PC-3 (cell line): ENCODE measurements around the gene MCL1. TPM values are rescaled to one million over a fixed set of nuclear protein-coding genes. Genes with fewer than 3 reads are reported as not detected.

Experiments used
- ATAC-seq: fragments of 200-7000 bp; cut with Tn5 transposase; 2 replicates; pipeline ENCODE4 v1.9.1; 2020; ENCODE audit warnings: mild to moderate bottlenecking, moderate library complexity
- BruUV-seq: library from RNA; stranded (reverse); fragments of 400-500 nt; replicated peaks from 2 replicates; lab custom pipeline; 2021; lab: Mats Ljungman, UMichigan
- CTCF ChIA-PET: fragments of 300-600 bp; sonication (Branson Sonifier 250); formaldehyde crosslinking; loops from one replicate; lab custom pipeline; 2022; ENCODE audit warnings: antibody characterized with exemption; lab: Charles Lee
- POLR2A ChIA-PET: fragments of 300-600 bp; sonication (Branson Sonifier 250); formaldehyde crosslinking; loops from one replicate; lab custom pipeline; 2022; ENCODE audit warnings: antibody characterized with exemption; ENCODE audit not compliant: unreplicated experiment; lab: Charles Lee
- DNase-seq: peaks from one replicate; pipeline ENCODE4 v3.0.0-alpha.2; 2015
- H2AFZ ChIP-seq: fragments of 300-600 bp; sonication (generic); 2 replicates; pipeline ENCODE4 v1.6.0; 2016; ENCODE audit warnings: antibody characterized with exemption, low read length
- H3F3A ChIP-seq: fragments of 300-600 bp; sonication (generic); one replicate; pipeline ENCODE4 v1.6.0; 2017; ENCODE audit warnings: antibody characterized with exemption, low read length, control low read depth, mild to moderate bottlenecking; ENCODE audit not compliant: unreplicated experiment
- H3K27ac ChIP-seq: fragments of 300-600 bp; sonication (generic); 2 replicates; pipeline ENCODE4 v1.5.1; 2016; ENCODE audit warnings: mild to moderate bottlenecking, low read length
- H3K27me3 ChIP-seq: fragments of 300-600 bp; sonication (generic); 2 replicates; pipeline ENCODE4 v1.6.1; 2016; ENCODE audit warnings: low read length, mixed read lengths
- H3K36me3 ChIP-seq: fragments of 300-600 bp; sonication (generic); 2 replicates; pipeline ENCODE4 v1.6.1; 2016; ENCODE audit warnings: low read depth, mixed run types, low read length, mixed read lengths
- H3K4me1 ChIP-seq: fragments of 300-600 bp; sonication (generic); 2 replicates; pipeline ENCODE4 v1.5.1; 2016; ENCODE audit warnings: low read length; ENCODE audit not compliant: insufficient read depth
- H3K4me2 ChIP-seq: fragments of 300-600 bp; sonication (generic); 2 replicates; pipeline ENCODE4 v1.6.0; 2016; ENCODE audit warnings: low read length
- H3K4me3 ChIP-seq: fragments of 300-600 bp; sonication (generic); 2 replicates; pipeline ENCODE4 v1.5.1; 2016; ENCODE audit warnings: mild to moderate bottlenecking, low read length, mixed read lengths
- H3K79me2 ChIP-seq: fragments of 300-600 bp; sonication (generic); 2 replicates; pipeline ENCODE4 v1.6.1; 2017; ENCODE audit warnings: low read length, mixed read lengths
- H3K9ac ChIP-seq: fragments of 300-600 bp; sonication (generic); 2 replicates; pipeline ENCODE4 v1.6.0; 2016; ENCODE audit warnings: mild to moderate bottlenecking, low read length
- H3K9me2 ChIP-seq: fragments of 300-600 bp; sonication (generic); replicated peaks from 2 replicates; pipeline ENCODE4 v1.6.1; 2016; ENCODE audit warnings: mixed run types, low read length, mixed read lengths
- H3K9me3 ChIP-seq: fragments of 300-600 bp; sonication (generic); 2 replicates; pipeline ENCODE4 v1.6.1; 2016; ENCODE audit warnings: low read length, mixed read lengths
- H4K20me1 ChIP-seq: fragments of 300-600 bp; sonication (generic); 2 replicates; pipeline ENCODE4 v1.6.1; 2016; ENCODE audit warnings: low read length, mixed read lengths
- EZH2 ChIP-seq: fragments of 300-600 bp; sonication (generic); IDR thresholded peaks from one replicate; pipeline ENCODE4 v1.6.1; 2017; ENCODE audit warnings: antibody characterized with exemption, mild to moderate bottlenecking, low read length; ENCODE audit not compliant: unreplicated experiment
- EZH2phosphoT487 ChIP-seq: fragments of 300-600 bp; sonication (generic); IDR thresholded peaks from 2 replicates; pipeline ENCODE4 v1.6.1; 2018; ENCODE audit warnings: mild to moderate bottlenecking, antibody characterized with exemption, low read length, borderline replicate concordance
- intact Hi-C: fragments of 100-400 bp; cut with micrococcal nuclease; formaldehyde crosslinking; loops from 2 replicates; pipeline ENCODE4 v1.9.0; 2023
- total RNA-seq: library from RNA; depleted of rRNA; stranded (reverse); fragments of >200 nt; gene quantifications from 2 replicates; pipeline ENCODE4 v1.2.3, GENCODE V29; 2014
- TF ChIP-seq, protein P1 (sequence below): fragments of 300-600 bp; sonication (generic); conservative IDR thresholded peaks from 2 replicates; pipeline ENCODE4 v1.5.1; 2017; ENCODE audit warnings: antibody characterized with exemption, low read depth, mild to moderate bottlenecking, low read length

MCL1 gene
- total RNA-seq, 1 experiment from 2014 or later: 285 TPM

DNA sequence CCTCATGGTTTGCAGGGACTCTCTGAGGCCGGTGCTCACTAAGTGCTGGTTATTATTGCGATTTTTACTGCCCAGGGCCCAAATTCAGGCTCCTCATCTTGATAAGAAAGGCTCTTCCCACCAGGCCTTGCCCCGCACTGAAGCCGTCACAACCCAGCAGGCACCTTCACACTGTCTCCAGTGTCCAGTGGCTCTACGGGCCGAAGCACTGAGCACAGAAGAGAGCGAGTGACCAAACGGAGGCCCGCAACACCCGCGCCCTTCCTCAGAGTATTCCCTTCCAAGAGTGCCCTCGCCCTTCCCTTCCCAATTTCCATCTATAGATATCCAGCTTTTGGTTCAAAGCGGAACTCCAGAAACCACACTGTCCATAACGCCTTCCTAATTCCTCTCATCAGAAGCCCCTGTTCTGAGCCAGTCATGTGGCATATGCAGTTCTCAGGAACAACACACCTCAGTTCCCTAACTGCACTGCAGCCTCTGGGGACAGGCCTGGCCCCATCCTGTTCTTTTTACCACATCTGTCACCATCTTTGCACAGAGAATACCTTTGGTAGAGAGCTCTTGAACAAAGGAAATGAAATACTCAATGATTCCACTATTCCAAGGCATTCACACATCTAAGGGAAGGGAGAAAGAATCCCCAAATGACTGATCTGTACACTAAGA lies 48.8 kb downstream of the MCL1 start:
- Histone ChIP-seq H3F3A (peaks cover 5% of the 10 kb centered on the region), H3K4me3 (no peak overlapping the region), H3K79me2 (no peaks in the 10 kb centered on the region), H3K9me3 (no peaks in the 10 kb centered on the region), H3K4me1 (peaks cover 13% of the 10 kb centered on the region; the same call in 1 of the 2 replicates), H3K4me2 (no peak overlapping the region), H2AFZ (no peak overlapping the region), H4K20me1 (no peaks in the 10 kb centered on the region), H3K9ac (no peak overlapping the region), H3K9me2 (no peaks in the 10 kb centered on the region), H3K27ac (no peak overlapping the region), H3K27me3 (no peaks in the 10 kb centered on the region), H3K36me3 (no peaks in the 10 kb centered on the region)
- no TSS peak for BruUV-seq
- CTCF ChIA-PET: no interaction called here
- TF ChIP-seq EZH2phosphoT487 (no peak), EZH2 (no peak)
- TF ChIP-seq, protein P1, sequence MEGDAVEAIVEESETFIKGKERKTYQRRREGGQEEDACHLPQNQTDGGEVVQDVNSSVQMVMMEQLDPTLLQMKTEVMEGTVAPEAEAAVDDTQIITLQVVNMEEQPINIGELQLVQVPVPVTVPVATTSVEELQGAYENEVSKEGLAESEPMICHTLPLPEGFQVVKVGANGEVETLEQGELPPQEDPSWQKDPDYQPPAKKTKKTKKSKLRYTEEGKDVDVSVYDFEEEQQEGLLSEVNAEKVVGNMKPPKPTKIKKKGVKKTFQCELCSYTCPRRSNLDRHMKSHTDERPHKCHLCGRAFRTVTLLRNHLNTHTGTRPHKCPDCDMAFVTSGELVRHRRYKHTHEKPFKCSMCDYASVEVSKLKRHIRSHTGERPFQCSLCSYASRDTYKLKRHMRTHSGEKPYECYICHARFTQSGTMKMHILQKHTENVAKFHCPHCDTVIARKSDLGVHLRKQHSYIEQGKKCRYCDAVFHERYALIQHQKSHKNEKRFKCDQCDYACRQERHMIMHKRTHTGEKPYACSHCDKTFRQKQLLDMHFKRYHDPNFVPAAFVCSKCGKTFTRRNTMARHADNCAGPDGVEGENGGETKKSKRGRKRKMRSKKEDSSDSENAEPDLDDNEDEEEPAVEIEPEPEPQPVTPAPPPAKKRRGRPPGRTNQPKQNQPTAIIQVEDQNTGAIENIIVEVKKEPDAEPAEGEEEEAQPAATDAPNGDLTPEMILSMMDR: no peak
- DNase-seq (no peak), ATAC-seq (no peak)
- intact Hi-C loops: loop anchor here (10.0 kb wide), 2 partner anchors 166 to 276 kb away; partner anchors contain the start of genes CA14 and RPRD2
- POLR2A ChIA-PET: no interaction called here

DNA sequence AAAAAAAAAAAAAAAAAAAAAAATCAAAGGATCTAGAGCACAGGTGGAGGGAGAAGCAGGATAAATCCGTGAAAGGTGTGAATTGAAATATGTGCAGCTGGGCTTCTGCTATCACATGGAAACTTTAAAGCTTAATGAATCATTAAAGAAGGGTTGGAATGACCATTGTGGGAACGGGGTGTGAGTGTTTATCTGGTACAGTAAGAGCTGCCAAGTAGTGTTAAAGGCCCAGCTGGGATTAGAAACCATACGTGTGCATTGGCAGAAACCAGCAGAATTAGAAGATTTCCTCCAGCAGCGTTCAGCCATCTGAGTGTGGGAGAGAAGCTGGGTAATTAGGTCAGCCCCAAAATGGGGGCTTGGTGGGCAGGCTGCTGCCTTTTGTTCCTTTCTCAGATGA lies 50.4 kb downstream of the MCL1 start:
- H3K27me3 ChIP-seq: no peaks in the 10 kb centered on the region
- H3F3A ChIP-seq: peaks cover 5% of the 10 kb centered on the region
- H3K4me1 ChIP-seq: peaks cover 13% of the 10 kb centered on the region; the same call in 1 of the 2 replicates
- H4K20me1 ChIP-seq: no peaks in the 10 kb centered on the region
- H3K4me3 ChIP-seq: no peak overlapping the region
- no peak overlapping the region for H3K9ac ChIP-seq
- POLR2A ChIA-PET: no interaction called here
- no TSS peak for BruUV-seq
- no peaks in the 10 kb centered on the region for H3K9me3 ChIP-seq
- TF ChIP-seq EZH2phosphoT487 (no peak), EZH2 (no peak)
- TF ChIP-seq, protein P1: no peak
- no peaks in the 10 kb centered on the region for H3K9me2 ChIP-seq
- ATAC-seq: peak; percentile 57
- H3K36me3 ChIP-seq: no peaks in the 10 kb centered on the region
- intact Hi-C loops: loop anchor here (5.0 kb wide), 1 partner anchor 42 kb away; the partner anchor contains the start of gene TARS2
- no peak for DNase-seq
- H3K4me2 ChIP-seq: no peak overlapping the region
- H2AFZ ChIP-seq: peak overlapping the region; percentile 6; the same call in 1 of the 2 replicates
- CTCF ChIA-PET: no interaction called here
- H3K27ac ChIP-seq: no peak overlapping the region
- no peaks in the 10 kb centered on the region for H3K79me2 ChIP-seq

DNA sequence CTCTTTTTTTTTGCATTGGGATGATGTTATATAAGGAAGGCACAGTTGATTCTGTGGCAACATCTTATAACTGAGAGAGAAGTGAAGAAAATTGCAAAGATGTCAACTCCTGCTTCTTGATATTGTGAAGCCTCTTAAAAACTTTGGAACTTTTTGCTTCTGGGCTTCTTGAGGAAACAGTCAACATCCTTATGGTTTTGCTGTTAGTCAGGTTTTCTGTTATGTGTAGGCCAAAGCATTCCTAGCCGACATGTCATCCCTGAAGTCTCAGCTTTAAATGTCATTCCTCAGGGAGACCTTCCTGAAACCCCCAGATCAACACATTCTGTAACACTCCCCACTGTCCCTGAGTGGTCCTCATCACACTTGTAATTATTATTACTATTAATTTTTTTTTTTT lies 51.2 kb downstream of the MCL1 start:
- no TSS peak for BruUV-seq
- Histone ChIP-seq H3K9me2 (no peaks in the 10 kb centered on the region), H3K27me3 (no peaks in the 10 kb centered on the region), H3K79me2 (no peaks in the 10 kb centered on the region), H3K4me2 (no peak overlapping the region), H3K9me3 (no peaks in the 10 kb centered on the region), H3K27ac (no peak overlapping the region), H4K20me1 (no peaks in the 10 kb centered on the region), H3K9ac (no peak overlapping the region), H3F3A (peaks cover 5% of the 10 kb centered on the region), H3K4me3 (no peak overlapping the region), H2AFZ (no peak overlapping the region), H3K4me1 (peaks cover 13% of the 10 kb centered on the region; the same call in 1 of the 2 replicates), H3K36me3 (no peaks in the 10 kb centered on the region)
- intact Hi-C loops: loop anchor here (5.0 kb wide), 1 partner anchor 41 kb away; the partner anchor contains the start of gene TARS2
- POLR2A ChIA-PET: interaction anchor here (0.7 kb wide), 1 partner anchor 11 kb away, joined by 3 read pairs; no protein-coding TSS in a partner anchor
- DNase-seq (peak; percentile 46), ATAC-seq (peak; percentile 30; the same call in 1 of the 2 replicates)
- CTCF ChIA-PET: no interaction called here
- TF ChIP-seq, protein P1: no peak
- TF ChIP-seq EZH2 (no peak), EZH2phosphoT487 (no peak)
